B cell (primary cell): ENCODE measurements around the gene RBM27.

Experiments
- EZH2 ChIP-seq: IDR thresholded peaks from 2 replicates; pipeline ENCODE4 v1.6.1; 2012; ENCODE audit warnings: borderline replicate concordance, low read depth, mild to moderate bottlenecking, moderate library complexity, low read length; ENCODE audit not compliant: insufficient read depth, poor library complexity, severe bottlenecking
- TF ChIP-seq, protein P1 (sequence below): fragments of 200-600 bp; IDR thresholded peaks from one replicate; pipeline ENCODE4 v1.8.0; 2022; ENCODE audit warnings: antibody characterized with exemption, mild to moderate bottlenecking

- TF ChIP-seq, protein P1, sequence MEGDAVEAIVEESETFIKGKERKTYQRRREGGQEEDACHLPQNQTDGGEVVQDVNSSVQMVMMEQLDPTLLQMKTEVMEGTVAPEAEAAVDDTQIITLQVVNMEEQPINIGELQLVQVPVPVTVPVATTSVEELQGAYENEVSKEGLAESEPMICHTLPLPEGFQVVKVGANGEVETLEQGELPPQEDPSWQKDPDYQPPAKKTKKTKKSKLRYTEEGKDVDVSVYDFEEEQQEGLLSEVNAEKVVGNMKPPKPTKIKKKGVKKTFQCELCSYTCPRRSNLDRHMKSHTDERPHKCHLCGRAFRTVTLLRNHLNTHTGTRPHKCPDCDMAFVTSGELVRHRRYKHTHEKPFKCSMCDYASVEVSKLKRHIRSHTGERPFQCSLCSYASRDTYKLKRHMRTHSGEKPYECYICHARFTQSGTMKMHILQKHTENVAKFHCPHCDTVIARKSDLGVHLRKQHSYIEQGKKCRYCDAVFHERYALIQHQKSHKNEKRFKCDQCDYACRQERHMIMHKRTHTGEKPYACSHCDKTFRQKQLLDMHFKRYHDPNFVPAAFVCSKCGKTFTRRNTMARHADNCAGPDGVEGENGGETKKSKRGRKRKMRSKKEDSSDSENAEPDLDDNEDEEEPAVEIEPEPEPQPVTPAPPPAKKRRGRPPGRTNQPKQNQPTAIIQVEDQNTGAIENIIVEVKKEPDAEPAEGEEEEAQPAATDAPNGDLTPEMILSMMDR, result no peak
- TF ChIP-seq EZH2, result no peak
Measured at GRCh38 chr5:146206257-146206656, 2.9 kb downstream of the RBM27 start.
